Esophagus muscularis mucosa (tissue), 3 donors: ENCODE data around the gene PTPRJ.

Experiments
- CTCF ChIP-seq, 3 experiments: fragments of 200-600 bp in 2 of 3; fragments of 450-650 bp in 1 of 3; sonication (generic) in 2 of 3; IDR thresholded peaks; one replicate each; pipeline ENCODE4 v1.5.1; 2017 to 2019; ENCODE audit warnings: antibody characterized with exemption in 3 of 3, mild to moderate bottlenecking in 2 of 3, moderate library complexity in 1 of 3
- POLR2A ChIP-seq: fragments of 450-650 bp; IDR thresholded peaks from one replicate; pipeline ENCODE4 v1.6.1; 2017; ENCODE audit warnings: antibody characterized with exemption, moderate library complexity, mild to moderate bottlenecking, low read depth

GRCh38 chr11:48154151-48154550 is 173.8 kb downstream of the PTPRJ start:
- TF ChIP-seq POLR2A (no peak), CTCF (IDR thresholded peaks at IDR 0.05) (no peak)
